ENCODE measurements around the gene CASZ1. TPM values are rescaled to one million over a fixed set of nuclear protein-coding genes. Genes with fewer than 3 reads are reported as not detected.

CASZ1 gene
- total RNA-seq, 8 experiments from 2014 or later: 0.46 to 15.1 (median 6.4) TPM

DNA sequence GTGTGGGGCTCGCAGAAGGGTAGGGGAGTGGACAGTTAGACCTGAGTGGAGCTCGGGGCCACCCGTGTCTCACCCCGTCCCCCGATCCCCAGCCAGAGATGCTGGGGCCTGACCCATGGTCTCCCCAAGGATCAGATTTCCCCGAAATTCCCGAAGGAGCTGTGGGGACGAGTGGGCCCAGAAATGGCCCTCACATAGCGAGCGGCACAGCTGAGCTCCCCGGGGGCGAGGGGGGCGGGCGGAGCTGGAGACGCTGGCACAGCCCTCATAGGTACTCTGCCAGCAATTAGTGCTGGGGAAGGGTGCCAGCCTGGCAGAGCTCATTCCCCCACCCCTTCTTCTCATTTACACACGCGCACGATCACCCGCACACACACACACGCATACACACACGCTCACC lies 9.2 kb downstream of the CASZ1 start:
- in situ Hi-C loops (cut with MboI; ENCODE audit: low pct_unique_long_range_greater_than_20kb in 2 of 9, low sequenced_read_pairs in 9 of 9, unreplicated experiment in 9 of 9): loop anchor here in 2 of 9 experiments (25.0 kb wide), 2 partner anchors 100 kb away; no protein-coding TSS in a partner anchor
- Histone ChIP-seq H3K27ac (no peak overlapping the region), H3K4me1 (replicated peaks in 1 of 2) (peaks cover 5 to 32% of the 10 kb centered on the region in 2 donors), H3K4me3 (no peak overlapping the region)
- no peak for ATAC-seq (replicated peaks in 6 of 8)
- 67 to 97% (median 81%) methylated on average over 6 to 14 of the region's 21 CpGs; no CpG with 5 or more reads in 6 of the 10 experiments for WGBS, 10 experiments

DNA sequence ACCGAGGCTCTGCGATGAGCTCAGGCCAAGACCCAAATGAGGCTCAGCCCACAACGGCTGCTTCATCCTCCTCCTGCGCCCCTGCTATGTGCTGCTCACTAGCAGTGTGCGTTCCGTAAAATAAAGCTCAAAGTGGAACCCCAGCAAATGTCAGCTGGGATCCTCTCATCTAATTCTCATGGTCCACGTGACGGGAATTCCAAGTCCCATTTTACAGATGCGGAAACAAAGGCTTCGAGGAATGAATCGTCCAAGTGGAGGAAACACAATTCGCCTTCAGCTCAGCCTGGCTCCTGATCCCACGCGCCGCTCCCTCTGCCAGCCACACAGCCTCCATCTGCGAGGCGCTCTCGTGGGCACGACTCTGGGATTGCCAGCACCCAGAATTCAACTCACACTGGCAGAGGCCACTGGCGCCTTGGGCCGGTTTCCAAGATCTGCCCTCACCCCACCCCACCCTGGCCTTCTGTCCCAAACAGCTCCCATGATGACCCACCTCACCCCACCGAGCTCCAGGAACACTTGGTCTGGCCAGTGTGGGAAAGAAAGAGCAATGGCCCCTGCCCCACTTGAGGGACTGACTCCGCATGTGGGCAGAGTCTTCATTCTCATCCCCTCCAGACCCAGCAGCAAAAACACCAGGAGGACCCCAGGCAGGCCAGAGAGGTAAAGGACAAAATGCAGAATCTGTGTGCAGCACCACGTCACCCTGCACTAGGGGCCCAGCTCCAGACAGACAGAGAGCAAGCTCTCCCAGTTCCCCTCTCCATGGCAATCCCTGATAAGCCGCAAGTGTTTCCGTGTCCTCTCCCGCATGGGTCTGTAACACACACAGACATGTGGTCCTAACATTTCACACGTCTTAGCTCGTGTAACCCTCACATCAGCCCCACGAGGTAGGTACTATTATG lies 10.5 kb downstream of the CASZ1 start:
- H3K27ac ChIP-seq: no peak overlapping the region
- peaks cover 5 to 28% of the 10 kb centered on the region in 2 donors for H3K4me1 ChIP-seq (replicated peaks in 1 of 2)
- in situ Hi-C loops (cut with MboI; ENCODE audit: low pct_unique_long_range_greater_than_20kb in 2 of 9, low sequenced_read_pairs in 9 of 9, unreplicated experiment in 9 of 9): loop anchor here in 2 of 9 experiments (25.0 kb wide), 2 partner anchors 99 to 101 kb away; no protein-coding TSS in a partner anchor
- ATAC-seq (replicated peaks in 6 of 8): no peak
- H3K4me3 ChIP-seq: no peak overlapping the region
- 0 to 92% (median 71%) methylated on average over 1 to 18 of the region's 30 CpGs; no CpG with 5 or more reads in 4 of the 10 experiments for WGBS, 10 experiments

DNA sequence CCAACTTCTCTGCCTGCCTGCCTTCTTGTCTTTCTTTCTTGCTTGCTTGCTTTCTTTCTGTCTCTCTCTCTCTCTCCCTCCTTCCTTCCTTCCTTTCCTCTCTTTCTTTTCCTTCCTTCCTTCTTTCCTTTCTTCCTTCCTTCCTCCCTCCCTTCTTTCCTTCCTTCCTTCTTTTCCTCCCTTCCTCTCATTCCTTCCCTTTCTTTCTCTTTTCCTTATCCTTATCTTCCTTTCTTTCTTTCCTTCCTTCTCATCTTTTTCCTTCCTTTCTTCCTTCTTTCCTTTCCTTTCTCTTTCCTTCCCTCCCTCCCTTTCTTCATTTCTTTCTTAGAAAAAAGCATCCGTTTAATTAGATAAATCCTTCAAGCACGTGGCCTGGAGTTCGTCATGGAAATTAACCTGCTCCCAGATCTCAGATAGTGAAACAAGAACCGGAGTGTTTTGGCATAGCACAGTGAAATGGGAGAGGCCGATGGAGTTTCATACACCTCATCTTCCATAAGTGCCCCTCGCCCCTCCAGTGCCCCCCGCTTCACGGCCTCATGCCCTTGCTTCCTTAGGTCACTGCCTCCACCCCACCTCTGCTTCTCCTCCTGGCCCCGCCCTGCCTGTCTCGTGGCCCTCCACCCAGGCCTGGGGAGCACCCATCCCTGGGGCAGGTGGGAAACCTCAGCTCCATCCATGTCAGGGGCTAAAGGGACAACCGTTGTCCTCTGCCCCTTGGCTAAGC lies 11.3 kb downstream of the CASZ1 start:
- 21 to 84% (median 75%) methylated on average over 4 to 10 of the region's 11 CpGs; no CpG with 5 or more reads in 2 of the 10 experiments for WGBS, 10 experiments
- ATAC-seq (replicated peaks in 6 of 8): no peak
- in situ Hi-C loops (cut with MboI; ENCODE audit: low pct_unique_long_range_greater_than_20kb in 2 of 9, low sequenced_read_pairs in 9 of 9, unreplicated experiment in 9 of 9): loop anchor here in 2 of 9 experiments (25.0 kb wide), 2 partner anchors 98 to 102 kb away; no protein-coding TSS in a partner anchor
- Histone ChIP-seq H3K27ac (no peak overlapping the region), H3K4me3 (no peak overlapping the region), H3K4me1 (replicated peaks in 1 of 2) (peaks cover 5 to 28% of the 10 kb centered on the region in 2 donors)

DNA sequence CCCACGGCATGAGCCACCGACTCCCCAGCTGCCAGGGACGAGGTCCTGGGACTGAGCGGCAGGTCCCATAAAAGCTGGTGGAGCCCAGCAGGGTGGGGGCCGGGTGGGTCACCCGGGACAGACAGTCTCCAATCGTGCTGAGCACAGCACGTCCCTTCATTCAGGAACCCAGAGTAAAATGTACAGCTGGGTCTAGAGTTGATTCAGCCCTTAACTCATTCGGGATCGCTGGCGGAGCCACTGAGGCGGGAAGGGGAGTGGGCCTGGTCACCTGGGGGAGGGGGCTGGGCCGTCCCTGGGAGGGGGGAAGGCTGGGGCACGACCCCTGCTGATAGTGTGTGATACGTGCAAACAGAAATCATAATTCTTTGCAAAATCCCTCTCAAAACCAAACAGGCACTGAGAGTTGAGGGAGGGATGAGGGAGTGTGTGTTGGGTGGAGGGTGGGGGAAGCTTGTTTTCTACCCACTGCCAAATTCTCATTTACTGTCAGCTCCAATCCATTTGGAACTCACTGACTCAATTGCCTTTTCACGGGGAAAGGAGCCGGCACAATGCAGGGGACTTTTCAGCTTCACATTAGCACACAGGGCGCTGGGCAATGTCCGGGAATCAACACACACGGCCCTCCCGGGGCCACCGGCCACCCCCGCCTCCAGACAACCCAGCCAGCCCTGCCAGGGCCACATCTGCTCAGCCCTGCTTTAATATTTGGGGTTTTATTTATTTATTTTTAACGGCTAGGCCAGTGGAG lies 13.8 kb downstream of the CASZ1 start:
- in situ Hi-C loops (cut with MboI; ENCODE audit: low pct_unique_long_range_greater_than_20kb in 2 of 9, low sequenced_read_pairs in 9 of 9, unreplicated experiment in 9 of 9): loop anchor here in 2 of 9 experiments (25.0 kb wide), 2 partner anchors 95 to 105 kb away; no protein-coding TSS in a partner anchor
- peak in 6 of 8 experiments; percentile 27 to 76 (median 52) for ATAC-seq (replicated peaks in 6 of 8)
- H3K27ac ChIP-seq: no peak overlapping the region
- no peak overlapping the region for H3K4me3 ChIP-seq
- H3K4me1 ChIP-seq (replicated peaks in 1 of 2): peaks cover 3 to 18% of the 10 kb centered on the region in 2 donors
- WGBS, 10 experiments: 15 to 50% (median 43%) methylated on average over 2 to 12 of the region's 24 CpGs; no CpG with 5 or more reads in 4 of the 10 experiments

DNA sequence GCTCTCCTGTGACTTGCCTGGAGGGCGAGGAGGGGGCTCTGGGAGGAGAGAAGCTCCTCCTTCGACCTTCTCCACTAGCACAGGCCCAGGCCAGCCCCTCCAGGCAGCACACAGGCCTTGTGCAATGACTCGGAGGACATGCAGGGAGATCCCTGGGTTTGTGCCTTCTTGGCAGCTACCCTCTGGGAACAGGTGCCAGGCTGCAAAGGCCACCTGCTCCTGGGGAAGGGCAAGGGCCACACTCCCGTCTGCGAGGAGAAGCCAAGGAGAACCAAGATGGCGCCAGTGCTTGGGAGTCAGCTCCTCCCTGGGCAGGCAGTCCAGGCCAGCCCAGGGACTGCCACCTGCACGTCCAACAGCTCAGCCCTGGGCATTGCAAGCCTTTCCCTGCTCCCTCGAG lies 15.3 kb downstream of the CASZ1 start:
- WGBS, 10 experiments: 73 to 100% (median 86%) methylated on average over 2 to 4 of the region's 8 CpGs; no CpG with 5 or more reads in 6 of the 10 experiments
- Histone ChIP-seq H3K4me3 (no peak overlapping the region), H3K4me1 (replicated peaks in 1 of 2) (peaks cover 3 to 17% of the 10 kb centered on the region in 2 donors), H3K27ac (no peak overlapping the region)
- in situ Hi-C loops (cut with MboI; ENCODE audit: low pct_unique_long_range_greater_than_20kb in 2 of 9, low sequenced_read_pairs in 9 of 9, unreplicated experiment in 9 of 9): loop anchor here in 2 of 9 experiments (25.0 kb wide), 2 partner anchors 94 to 106 kb away; no protein-coding TSS in a partner anchor
- peak in 1 of 8 experiments; percentile 21 for ATAC-seq (replicated peaks in 6 of 8)

DNA sequence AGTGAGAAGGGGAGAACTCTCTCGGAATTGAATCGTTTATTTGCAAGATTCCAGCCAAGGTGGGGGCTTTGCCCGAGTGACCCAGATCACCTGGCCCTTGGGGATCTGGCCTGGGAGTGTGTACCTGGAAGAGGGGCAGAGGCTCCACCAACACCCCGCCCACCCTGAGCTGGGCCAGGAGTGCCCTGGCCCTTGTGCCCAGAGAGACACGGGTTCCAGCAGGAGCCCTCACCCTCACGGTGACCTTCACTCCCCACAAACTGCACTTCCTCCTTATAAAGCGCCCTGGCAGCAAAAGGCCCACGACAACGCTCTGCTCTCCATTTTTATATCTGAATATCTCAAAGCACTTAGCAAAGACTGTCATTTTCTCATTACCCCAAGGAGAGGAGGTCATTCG lies 16.6 kb downstream of the CASZ1 start:
- in situ Hi-C loops (cut with MboI; ENCODE audit: low pct_unique_long_range_greater_than_20kb in 2 of 9, low sequenced_read_pairs in 9 of 9, unreplicated experiment in 9 of 9): loop anchor here in 2 of 9 experiments (25.0 kb wide), 2 partner anchors 93 to 107 kb away; no protein-coding TSS in a partner anchor
- no peak for ATAC-seq (replicated peaks in 6 of 8)
- H3K27ac ChIP-seq: no peak overlapping the region
- WGBS, 10 experiments: 50 to 86% (median 77%) methylated on average over 1 to 8 of the region's 10 CpGs; no CpG with 5 or more reads in 2 of the 10 experiments
- H3K4me1 ChIP-seq (replicated peaks in 1 of 2): peaks cover 3 to 17% of the 10 kb centered on the region in 2 donors
- no peak overlapping the region for H3K4me3 ChIP-seq

DNA sequence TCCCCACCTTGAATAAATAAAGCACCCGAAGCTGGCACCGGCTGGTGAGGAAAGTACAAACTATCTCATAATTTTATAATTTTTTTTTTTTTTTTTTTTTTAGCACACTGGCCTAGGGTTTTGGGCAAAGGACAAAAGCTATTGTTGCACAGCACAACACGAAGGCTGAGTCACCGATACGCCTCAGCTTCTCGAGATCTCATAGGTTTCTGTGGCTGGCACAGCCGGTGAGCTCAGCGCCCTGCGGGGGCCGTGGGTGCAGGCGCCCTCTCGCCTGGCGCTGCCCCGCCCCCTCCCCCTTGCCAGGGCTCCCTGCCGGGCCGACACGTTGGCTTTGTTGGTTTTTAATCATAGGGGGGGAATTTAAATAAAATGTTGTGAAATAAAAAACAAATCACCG lies 17.2 kb downstream of the CASZ1 start:
- no peak for ATAC-seq (replicated peaks in 6 of 8)
- in situ Hi-C loops (cut with MboI; ENCODE audit: low pct_unique_long_range_greater_than_20kb in 2 of 9, low sequenced_read_pairs in 9 of 9, unreplicated experiment in 9 of 9): loop anchor here in 2 of 9 experiments (25.0 kb wide), 2 partner anchors 92 to 108 kb away; no protein-coding TSS in a partner anchor
- no peak overlapping the region for H3K27ac ChIP-seq
- WGBS, 10 experiments: 74 to 100% (median 84%) methylated on average over 1 to 17 of the region's 18 CpGs; no CpG with 5 or more reads in 4 of the 10 experiments
- peaks cover 3 to 17% of the 10 kb centered on the region in 2 donors for H3K4me1 ChIP-seq (replicated peaks in 1 of 2)
- no peak overlapping the region for H3K4me3 ChIP-seq

DNA sequence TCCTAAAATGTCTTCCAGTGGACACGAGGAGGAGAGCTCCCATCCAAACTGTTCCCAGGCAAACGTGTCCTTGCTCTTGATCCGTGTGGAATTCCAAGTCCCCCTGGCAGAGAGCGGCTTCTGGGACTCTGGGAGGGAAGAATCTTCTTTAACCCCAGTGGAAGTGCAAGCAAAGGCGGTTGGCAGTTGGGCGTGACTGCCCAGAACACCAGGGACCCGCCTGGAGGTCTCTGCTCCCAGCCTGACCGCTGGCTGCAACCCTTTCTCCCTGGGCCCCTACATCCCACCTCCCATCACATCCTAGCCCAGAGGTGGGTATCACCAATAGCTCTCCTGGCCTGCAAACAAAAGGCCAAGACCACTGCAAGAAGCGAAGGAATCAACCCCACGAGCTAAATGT lies 17.8 kb downstream of the CASZ1 start:
- in situ Hi-C loops (cut with MboI; ENCODE audit: low pct_unique_long_range_greater_than_20kb in 2 of 9, low sequenced_read_pairs in 9 of 9, unreplicated experiment in 9 of 9): loop anchor here in 2 of 9 experiments (25.0 kb wide), 2 partner anchors 91 to 109 kb away; no protein-coding TSS in a partner anchor
- H3K4me1 ChIP-seq (replicated peaks in 1 of 2): peaks cover 3 to 17% of the 10 kb centered on the region in 2 donors
- ATAC-seq (replicated peaks in 6 of 8): no peak
- WGBS, 10 experiments: 49 to 100% (median 67%) methylated on average over 1 to 8 of the region's 10 CpGs; no CpG with 5 or more reads in 1 of the 10 experiments
- H3K4me3 ChIP-seq: no peak overlapping the region
- no peak overlapping the region for H3K27ac ChIP-seq

DNA sequence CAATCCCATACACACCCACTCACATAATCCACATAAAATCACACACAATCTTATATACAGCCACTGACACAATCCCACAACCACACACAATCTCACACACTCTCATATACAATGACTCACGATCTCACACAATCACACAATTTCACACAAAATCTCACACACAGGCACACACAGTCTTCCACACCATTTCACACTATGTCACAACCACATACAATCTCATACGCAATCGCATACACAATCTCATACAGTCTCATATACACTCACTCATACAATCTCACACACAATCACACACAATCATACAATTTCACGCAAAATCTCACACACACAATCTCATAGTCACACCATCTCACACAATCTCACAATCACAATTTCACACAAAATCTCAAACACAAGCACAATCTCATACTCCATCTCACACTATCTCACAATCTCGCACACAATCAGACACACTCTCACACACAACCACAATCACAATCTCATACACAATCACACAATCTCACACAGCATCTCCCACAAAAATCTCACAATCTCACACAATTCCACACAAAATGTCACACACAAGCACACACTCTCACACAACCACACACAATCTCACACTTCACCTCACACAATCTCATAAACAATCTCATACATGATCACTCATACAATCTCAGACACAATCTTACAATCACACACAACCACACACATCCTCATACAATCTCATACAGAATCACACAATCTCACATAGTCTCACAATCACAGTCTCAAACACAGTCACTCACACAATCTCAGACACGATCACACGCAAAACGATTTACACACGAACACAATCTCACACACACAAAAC lies 18.5 kb downstream of the CASZ1 start:
- no peak overlapping the region for H3K27ac ChIP-seq
- in situ Hi-C loops (cut with MboI; ENCODE audit: low pct_unique_long_range_greater_than_20kb in 2 of 9, low sequenced_read_pairs in 9 of 9, unreplicated experiment in 9 of 9): loop anchor here in 2 of 9 experiments (25.0 kb wide), 2 partner anchors 91 to 109 kb away; no protein-coding TSS in a partner anchor
- 79 to 100% (median 91%) methylated on average over 1 to 9 of the region's 9 CpGs for WGBS, 10 experiments
- no peak overlapping the region for H3K4me3 ChIP-seq
- H3K4me1 ChIP-seq (replicated peaks in 1 of 2): peaks cover 3 to 14% of the 10 kb centered on the region in 2 donors
- no peak for ATAC-seq (replicated peaks in 6 of 8)

DNA sequence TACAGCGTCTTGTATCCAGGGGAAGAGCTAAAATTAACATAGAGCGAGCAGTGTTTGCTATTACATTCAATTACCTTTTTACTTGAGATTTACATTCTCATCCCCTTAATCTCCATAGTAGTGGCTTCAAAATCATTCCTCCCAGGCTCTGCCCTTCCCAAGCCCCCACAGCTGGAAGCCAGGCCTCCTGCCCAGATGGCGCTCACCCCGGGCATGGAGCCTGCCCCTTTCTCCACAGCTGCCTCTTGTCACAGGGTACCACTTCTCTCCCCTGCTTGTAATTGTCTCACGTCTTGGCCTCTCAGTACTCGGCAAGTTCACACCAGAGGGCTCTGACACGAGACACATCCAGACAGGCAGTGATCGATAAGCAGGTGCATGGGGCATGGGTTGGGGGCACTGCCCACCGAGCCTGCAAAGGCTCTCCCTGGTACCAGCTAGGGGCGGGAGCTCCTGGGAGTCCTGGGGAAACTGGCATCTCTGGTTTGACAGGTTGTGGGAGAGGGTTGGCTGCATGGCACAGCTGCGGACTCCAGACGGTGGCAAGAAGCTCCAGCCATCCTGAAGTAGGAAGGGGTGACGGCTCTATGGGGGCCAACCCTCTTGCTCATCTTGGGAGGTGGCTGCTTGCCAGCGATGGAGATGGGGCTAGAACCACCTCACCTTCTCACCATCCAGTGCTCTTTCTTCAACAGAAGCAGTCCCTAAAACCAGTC lies 20.1 kb downstream of the CASZ1 start:
- in situ Hi-C loops (cut with MboI; ENCODE audit: low pct_unique_long_range_greater_than_20kb in 2 of 9, low sequenced_read_pairs in 9 of 9, unreplicated experiment in 9 of 9): loop anchor here in 2 of 9 experiments (25.0 kb wide), 2 partner anchors 89 to 111 kb away; no protein-coding TSS in a partner anchor
- no peak overlapping the region for H3K27ac ChIP-seq
- 0 to 75% (median 48%) methylated on average over 1 to 14 of the region's 14 CpGs for WGBS, 10 experiments
- ATAC-seq (replicated peaks in 6 of 8): peak in 2 of 8 experiments; percentile 57 to 90
- no peaks in the 10 kb centered on the region for H3K4me1 ChIP-seq (replicated peaks in 1 of 2)
- no peak overlapping the region for H3K4me3 ChIP-seq

DNA sequence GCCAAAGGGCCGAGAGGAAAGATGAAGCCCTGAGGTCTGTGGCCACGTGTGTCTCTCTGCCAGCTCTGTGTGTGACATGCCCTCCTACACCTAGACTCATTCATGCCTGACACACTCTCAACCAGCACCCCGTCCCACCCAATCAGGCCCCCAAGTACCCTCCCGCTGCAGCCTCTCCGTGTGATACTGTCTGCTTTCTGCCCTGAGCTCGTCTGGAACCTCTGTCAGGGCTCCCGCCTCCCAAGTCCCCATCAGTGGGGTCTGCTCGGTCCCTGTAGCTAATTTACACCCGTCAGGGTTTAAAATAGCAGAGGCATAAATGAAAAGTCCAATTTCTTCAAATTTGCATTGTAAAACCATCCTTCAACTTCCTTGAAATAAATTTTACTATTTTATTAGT lies 20.7 kb downstream of the CASZ1 start:
- no peak overlapping the region for H3K4me3 ChIP-seq
- WGBS, 10 experiments: 0 to 80% (median 48%) methylated on average over 1 to 8 of the region's 9 CpGs; no CpG with 5 or more reads in 4 of the 10 experiments
- peaks cover 0 to 2% of the 10 kb centered on the region in 2 donors for H3K4me1 ChIP-seq (replicated peaks in 1 of 2)
- in situ Hi-C loops (cut with MboI; ENCODE audit: low pct_unique_long_range_greater_than_20kb in 2 of 9, low sequenced_read_pairs in 9 of 9, unreplicated experiment in 9 of 9): loop anchor here in 2 of 9 experiments (25.0 kb wide), 2 partner anchors 88 to 112 kb away; no protein-coding TSS in a partner anchor
- H3K27ac ChIP-seq: no peak overlapping the region
- peak in 2 of 8 experiments; percentile 55 to 62 for ATAC-seq (replicated peaks in 6 of 8)

Data from motor neuron (in vitro differentiated cells).